Measurements from ENCODE around the gene DAND5. TPM values are rescaled to one million over a fixed set of nuclear protein-coding genes. Genes with fewer than 3 reads are reported as not detected.

The DAND5 gene
- total and polyA plus RNA-seq, 10 of the 15 experiments (the other 5 are each of a cell fraction or from before 2014, with no cell fraction given) = 0.06 to 0.15 (median 0.12) TPM; not detected in 5

GRCh38 chr19:13014101-13014920 is 44.9 kb downstream of the DAND5 start:
- ChIA-PET CTCF (interaction anchor here (1.0 to 1.8 kb wide), 4 partner anchors 15 to 49 kb away, joined by 5 to 8 read pairs (median 6); no protein-coding TSS in a partner anchor), SMC1A (ENCODE audit: uncharacterized antibody, unreplicated experiment) (interaction anchor here (0.8 to 1.3 kb wide), 3 partner anchors 8 to 47 kb away, joined by 3 to 5 read pairs (median 4); no protein-coding TSS in a partner anchor), POLR2A (no interaction called here), RAD21 (ENCODE audit: unreplicated experiment) (interaction anchor here (1.0 kb wide), 1 partner anchor 8 kb away, joined by 3 read pairs; no protein-coding TSS in a partner anchor)
- Histone ChIP-seq H3K4me2 (ENCODE audit: control insufficient read depth, insufficient read depth) (peak overlapping the region; percentile 22; the same call in 1 of the 2 replicates), H3K79me2 (ENCODE audit: control insufficient read depth, insufficient read depth, low read length) (no peaks in the 10 kb centered on the region), H3K27me3 (replicated peaks in 1 of 2; ENCODE audit: control insufficient read depth in 2 of 2, insufficient read depth in 2 of 2, low read length in 1 of 2) (peaks cover 15 to 32% of the 10 kb centered on the region in 2 experiments), H4K20me1 (ENCODE audit: control insufficient read depth, insufficient read depth) (no peaks in the 10 kb centered on the region), H2AFZ (ENCODE audit: control insufficient read depth, low read depth, low read length) (no peak overlapping the region), H3K4me3 (no peak overlapping the region), H3K27ac (ENCODE audit: control insufficient read depth, insufficient read depth) (no peak overlapping the region), H3K36me3 (ENCODE audit: control insufficient read depth in 2 of 2, insufficient read depth in 2 of 2, low read length in 1 of 2) (no peaks in the 10 kb centered on the region), H3K9me3 (replicated peaks; ENCODE audit: control insufficient read depth, insufficient read depth, low read length) (no peaks in the 10 kb centered on the region), H3K9ac (ENCODE audit: control insufficient read depth, insufficient read depth, low read length) (no peak overlapping the region), H3K4me1 (ENCODE audit: control insufficient read depth, insufficient read depth, low read length) (peaks cover 6% of the 10 kb centered on the region; the same call in 1 of the 2 replicates)
- 11% methylated on average over 35 of the region's 35 CpGs for WGBS (ENCODE audit: insufficient coverage, insufficient replicate concordance, low lambda C conversion rate, missing lambda C conversion rate)
- intact Hi-C loops (cut with micrococcal nuclease; ENCODE audit: unreplicated experiment) (no loop called here), in situ Hi-C loops (cut with MboI) (no loop called here)
- FAIRE-seq (no peak), DNase-seq (ENCODE audit: low read depth, low spot score) (no peak), ATAC-seq (no peak)
- TF ChIP-seq SUZ12 (IDR thresholded peaks at IDR 0.05; ENCODE audit: unreplicated experiment) = peak; percentile 0
- TF ChIP-seq TCF3 (IDR thresholded peaks at IDR 0.05; ENCODE audit: borderline replicate concordance, insufficient read depth, low read depth, low read length) = no peak
- no TSS peak for BruUV-seq (replicated peaks)

DNA sequence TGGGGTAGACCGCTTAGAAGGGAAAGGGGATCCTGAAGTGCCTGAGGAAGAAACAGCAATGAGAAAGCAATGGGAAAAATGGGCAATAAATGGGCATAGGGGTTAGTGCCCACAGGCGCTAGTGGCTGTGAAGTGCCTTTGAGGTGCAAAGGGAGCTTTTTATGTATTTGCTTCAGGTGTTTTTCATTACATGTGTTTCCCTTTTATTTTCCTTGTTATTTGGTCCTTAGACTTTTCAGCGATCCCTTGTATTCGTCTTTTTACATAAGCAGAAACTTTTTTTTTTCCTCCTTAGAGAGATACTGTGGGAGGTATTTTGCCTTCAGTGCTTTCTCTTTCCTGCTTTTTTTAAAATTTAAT is 45.5 kb downstream of the DAND5 start:
- no peak overlapping the region for H3K9ac ChIP-seq (ENCODE audit: control insufficient read depth, insufficient read depth, low read length)
- ChIA-PET CTCF (no interaction called here), POLR2A (no interaction called here), RAD21 (ENCODE audit: unreplicated experiment) (no interaction called here), SMC1A (ENCODE audit: uncharacterized antibody, unreplicated experiment) (no interaction called here)
- H3K4me2 ChIP-seq (ENCODE audit: control insufficient read depth, insufficient read depth) = no peak overlapping the region
- no peaks in the 10 kb centered on the region for H3K36me3 ChIP-seq (ENCODE audit: control insufficient read depth in 2 of 2, insufficient read depth in 2 of 2, low read length in 1 of 2)
- peaks cover 6% of the 10 kb centered on the region; the same call in 1 of the 2 replicates for H3K4me1 ChIP-seq (ENCODE audit: control insufficient read depth, insufficient read depth, low read length)
- DNase-seq (ENCODE audit: low read depth, low spot score) (no peak), FAIRE-seq (no peak), ATAC-seq (no peak)
- no peaks in the 10 kb centered on the region for H4K20me1 ChIP-seq (ENCODE audit: control insufficient read depth, insufficient read depth)
- no peak overlapping the region for H3K27ac ChIP-seq (ENCODE audit: control insufficient read depth, insufficient read depth)
- in situ Hi-C loops (cut with MboI) (no loop called here), intact Hi-C loops (cut with micrococcal nuclease; ENCODE audit: unreplicated experiment) (no loop called here)
- no peak overlapping the region for H3K4me3 ChIP-seq
- 80% methylated on average over 4 of the region's 4 CpGs for WGBS (ENCODE audit: insufficient coverage, insufficient replicate concordance, low lambda C conversion rate, missing lambda C conversion rate)
- H3K9me3 ChIP-seq (replicated peaks; ENCODE audit: control insufficient read depth, insufficient read depth, low read length) = no peaks in the 10 kb centered on the region
- H2AFZ ChIP-seq (ENCODE audit: control insufficient read depth, low read depth, low read length) = no peak overlapping the region
- H3K79me2 ChIP-seq (ENCODE audit: control insufficient read depth, insufficient read depth, low read length) = no peaks in the 10 kb centered on the region
- peaks cover 15 to 32% of the 10 kb centered on the region in 2 experiments for H3K27me3 ChIP-seq (replicated peaks in 1 of 2; ENCODE audit: control insufficient read depth in 2 of 2, insufficient read depth in 2 of 2, low read length in 1 of 2)
- BruUV-seq (replicated peaks) = no TSS peak
- TF ChIP-seq NFYA (IDR thresholded peaks at IDR 0.05; ENCODE audit: borderline replicate concordance, low read depth, low read length) (no peak), SREBF1 (IDR thresholded peaks at IDR 0.05; ENCODE audit: low read length) (no peak), LARP7 (IDR thresholded peaks at IDR 0.05) (no peak), IKZF1 (conservative IDR thresholded peaks at IDR 0.05) (no peak), PAX5 (IDR thresholded peaks at IDR 0.05; ENCODE audit: borderline replicate concordance, low read depth, low read length) (no peak), YBX1 (IDR thresholded peaks at IDR 0.05) (no peak), ESRRA (IDR thresholded peaks at IDR 0.05; ENCODE audit: low read length) (no peak), GATAD2B (conservative IDR thresholded peaks at IDR 0.05; ENCODE audit: low read depth) (no peak), MAX (IDR thresholded peaks at IDR 0.05; ENCODE audit: low read depth, low read length) (no peak)
- TF ChIP-seq, protein P1, sequence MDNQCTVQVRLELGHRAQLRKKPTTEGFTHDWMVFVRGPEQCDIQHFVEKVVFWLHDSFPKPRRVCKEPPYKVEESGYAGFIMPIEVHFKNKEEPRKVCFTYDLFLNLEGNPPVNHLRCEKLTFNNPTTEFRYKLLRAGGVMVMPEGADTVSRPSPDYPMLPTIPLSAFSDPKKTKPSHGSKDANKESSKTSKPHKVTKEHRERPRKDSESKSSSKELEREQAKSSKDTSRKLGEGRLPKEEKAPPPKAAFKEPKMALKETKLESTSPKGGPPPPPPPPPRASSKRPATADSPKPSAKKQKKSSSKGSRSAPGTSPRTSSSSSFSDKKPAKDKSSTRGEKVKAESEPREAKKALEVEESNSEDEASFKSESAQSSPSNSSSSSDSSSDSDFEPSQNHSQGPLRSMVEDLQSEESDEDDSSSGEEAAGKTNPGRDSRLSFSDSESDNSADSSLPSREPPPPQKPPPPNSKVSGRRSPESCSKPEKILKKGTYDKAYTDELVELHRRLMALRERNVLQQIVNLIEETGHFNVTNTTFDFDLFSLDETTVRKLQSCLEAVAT (IDR thresholded peaks at IDR 0.05) = no peak

Data from GM12878 (cell line).